Neural cell (in vitro differentiated cells): ENCODE results near the gene ASS1. TPM values are rescaled to one million over a fixed set of nuclear protein-coding genes. Genes with fewer than 3 reads are reported as not detected.

Experiments used
- H2AFZ ChIP-seq: fragments of 200-600, 300-800 bp; sonication (generic), shearing (Covaris generic); 2 replicates; pipeline ENCODE4 v1.6.0; 2014; ENCODE audit warnings: low read depth, mild to moderate bottlenecking, antibody characterized with exemption, low read length, moderate library complexity
- H3F3A ChIP-seq: fragments of 200-600 bp; shearing (Covaris generic); 2 replicates; pipeline ENCODE4 v1.6.1; 2016; ENCODE audit warnings: mild to moderate bottlenecking, moderate library complexity, mixed read lengths, antibody characterized with exemption, low read length; ENCODE audit not compliant: insufficient read depth, poor library complexity, severe bottlenecking
- H3K27ac ChIP-seq: fragments of 200-600, 300-800 bp; sonication (generic), shearing (Covaris generic); 2 replicates; pipeline ENCODE4 v1.5.1; 2014; ENCODE audit warnings: mild to moderate bottlenecking, low read length, moderate library complexity
- H3K27me3 ChIP-seq: fragments of 300-800, 200-600 bp; sonication (generic), shearing (Covaris generic); 2 replicates; pipeline ENCODE4 v1.6.0; 2014; ENCODE audit warnings: mild to moderate bottlenecking, low read depth, low read length, moderate library complexity; ENCODE audit not compliant: insufficient read depth
- H3K36me3 ChIP-seq: fragments of 300-800, 200-600 bp; sonication (generic), shearing (Covaris generic); 2 replicates; pipeline ENCODE4 v1.5.1; 2014; ENCODE audit warnings: mild to moderate bottlenecking, antibody characterized with exemption, low read length, moderate library complexity; ENCODE audit not compliant: insufficient read depth
- H3K4me2 ChIP-seq: fragments of 300-800, 200-600 bp; sonication (generic), shearing (Covaris generic); 2 replicates; pipeline ENCODE4 v1.6.0; 2014; ENCODE audit warnings: mild to moderate bottlenecking, low read length
- H3K4me3 ChIP-seq: fragments of 300-800, 200-600 bp; sonication (generic), shearing (Covaris generic); 2 replicates; pipeline ENCODE4 v1.5.1; 2014; ENCODE audit warnings: mild to moderate bottlenecking, low read length, moderate library complexity
- H3K79me2 ChIP-seq: fragments of 200-600 bp; shearing (Covaris generic); replicated peaks from 2 replicates; pipeline ENCODE4 v1.6.0; 2014; ENCODE audit warnings: mild to moderate bottlenecking, low read length, moderate library complexity; ENCODE audit not compliant: insufficient read depth
- H3K9ac ChIP-seq: fragments of 300-800, 200-600 bp; sonication (generic), shearing (Covaris generic); 2 replicates; pipeline ENCODE4 v1.6.1; 2016; ENCODE audit warnings: mild to moderate bottlenecking, low read length, mixed read lengths
- H3K9me2 ChIP-seq: fragments of 200-600 bp; shearing (Covaris generic); 2 replicates; pipeline ENCODE4 v1.6.1; 2016; ENCODE audit warnings: mild to moderate bottlenecking, low read length, mixed read lengths; ENCODE audit not compliant: insufficient read depth
- H3K9me3 ChIP-seq: fragments of 200-600, 300-800 bp; sonication (generic), shearing (Covaris generic); 2 replicates; pipeline ENCODE4 v1.6.1; 2016; ENCODE audit warnings: mild to moderate bottlenecking, mixed run types, low read length, moderate library complexity, mixed read lengths
- H4K20me1 ChIP-seq: fragments of 200-600 bp; shearing (Covaris generic); 2 replicates; pipeline ENCODE4 v1.6.1; 2016; ENCODE audit warnings: mild to moderate bottlenecking, mixed run types; ENCODE audit not compliant: insufficient read depth
- EP300 ChIP-seq: fragments of 450-650 bp; conservative IDR thresholded peaks from 2 replicates; pipeline ENCODE4 v1.6.1; 2014; ENCODE audit warnings: antibody characterized with exemption, mild to moderate bottlenecking, moderate library complexity; ENCODE audit not compliant: poor library complexity, severe bottlenecking
- EZH2 ChIP-seq: fragments of 200-600, 300-800 bp; shearing (Covaris generic), sonication (generic); IDR thresholded peaks from 2 replicates; pipeline ENCODE4 v1.6.1; 2014; ENCODE audit warnings: antibody characterized with exemption, low read length, borderline replicate concordance, mild to moderate bottlenecking; ENCODE audit not compliant: insufficient read depth, poor library complexity, severe bottlenecking
- POLR2AphosphoS5 ChIP-seq: IDR thresholded peaks from 2 replicates; pipeline ENCODE4 v1.6.1; 2012
- SMC3 ChIP-seq: fragments of 450-650 bp; conservative IDR thresholded peaks from 2 replicates; pipeline ENCODE4 v1.6.1; 2014; ENCODE audit warnings: antibody characterized with exemption, mild to moderate bottlenecking, moderate library complexity; ENCODE audit not compliant: poor library complexity
- polyA plus RNA-seq: library from polyadenylated mRNA; depleted of rRNA; stranded (reverse); fragments of >200 nt; gene quantifications from 2 replicates; pipeline ENCODE4 v1.2.3, GENCODE V29; 2014
- TF ChIP-seq, protein P1 (sequence below): IDR thresholded peaks from 2 replicates; pipeline ENCODE4 v1.6.1; 2012; ENCODE audit warnings: borderline replicate concordance
- TF ChIP-seq, protein P2 (sequence below): fragments of 450-650 bp; IDR thresholded peaks from 2 replicates; pipeline ENCODE4 v1.5.1; 2014; ENCODE audit warnings: antibody characterized with exemption, mild to moderate bottlenecking, moderate library complexity; ENCODE audit not compliant: poor library complexity, severe bottlenecking

ASS1 gene
- polyA plus RNA-seq, 1 donor from 2014 or later = 2.6 TPM

DNA sequence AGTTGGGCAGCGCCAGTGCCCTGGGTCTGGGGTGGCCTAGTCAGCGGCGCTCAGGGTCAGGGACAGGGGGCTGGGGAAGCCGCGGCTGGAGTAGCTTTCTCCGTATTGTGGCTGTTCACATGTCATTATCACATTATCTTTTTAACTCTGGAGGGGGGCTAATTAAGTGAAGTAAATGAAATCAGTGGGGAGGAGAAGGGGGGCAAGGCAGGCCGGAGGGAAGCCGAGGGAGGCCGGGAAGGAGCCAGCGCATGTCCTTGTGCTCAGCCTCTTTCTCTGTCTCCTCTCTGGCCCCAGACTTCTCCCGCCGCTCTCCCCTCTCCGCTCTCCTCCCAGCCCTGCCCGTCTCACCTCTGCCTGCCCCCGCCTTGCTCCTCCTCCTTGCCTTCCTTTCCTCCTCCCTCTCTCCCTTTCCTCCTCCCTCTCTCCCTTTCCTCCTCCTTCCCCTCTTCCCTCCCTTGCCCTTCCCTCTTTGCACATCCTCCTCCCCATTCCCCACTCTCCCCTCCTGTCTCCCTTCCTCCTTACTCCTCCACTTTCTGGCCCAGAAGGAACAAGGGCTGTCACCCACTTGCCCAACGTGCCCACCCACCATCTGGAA, 38.7 kb downstream of the ASS1 start:
- Histone ChIP-seq H3K27ac (no peak overlapping the region), H2AFZ (no peak overlapping the region), H3K36me3 (no peaks in the 10 kb centered on the region), H3K4me3 (peak overlapping the region; percentile 44), H3F3A (peaks cover 8% of the 10 kb centered on the region), H3K9me3 (no peaks in the 10 kb centered on the region), H3K9ac (no peak overlapping the region), H3K4me2 (no peak overlapping the region), H3K9me2 (no peaks in the 10 kb centered on the region), H3K27me3 (peaks cover 26% of the 10 kb centered on the region), H3K79me2 (no peaks in the 10 kb centered on the region), H4K20me1 (no peaks in the 10 kb centered on the region)
- TF ChIP-seq SMC3 = no peak

DNA sequence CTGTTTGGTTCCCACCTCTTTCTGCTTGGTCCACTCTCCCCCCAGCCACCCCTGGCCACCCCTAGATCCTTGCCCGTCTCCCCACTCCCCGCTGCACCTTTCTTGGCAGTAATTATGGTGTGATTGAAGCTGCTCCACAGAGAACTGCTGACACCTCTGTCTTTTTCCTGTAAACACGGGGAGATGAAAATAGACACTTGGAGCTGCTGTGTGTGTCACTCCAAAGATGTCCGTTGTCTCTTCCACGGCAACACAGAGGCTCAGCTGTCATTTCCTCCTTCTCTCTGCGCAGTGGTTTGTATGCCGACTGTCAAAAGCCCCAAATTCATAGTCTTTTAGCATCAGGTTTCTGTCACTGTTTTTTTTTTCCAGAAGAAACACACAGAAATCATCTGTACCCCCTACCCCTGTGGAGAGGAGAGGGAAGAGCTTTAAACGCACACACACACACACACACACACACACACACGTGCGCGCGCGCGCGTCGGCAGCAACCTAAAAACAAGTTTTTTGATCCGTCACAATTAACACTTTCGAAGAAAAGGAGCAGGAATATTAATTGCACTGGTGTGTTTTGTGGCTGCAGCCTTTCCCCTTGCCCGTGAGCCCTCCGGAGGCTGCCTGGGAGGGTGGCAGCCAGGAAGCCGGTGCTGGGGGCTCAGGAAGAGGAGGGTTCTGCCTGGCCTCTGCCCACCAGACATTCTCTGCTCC, 39.8 kb downstream of the ASS1 start:
- TF ChIP-seq POLR2AphosphoS5 (peak; percentile 99), EZH2 (no peak), EP300 (peak; percentile 97)
- TF ChIP-seq, protein P1, sequence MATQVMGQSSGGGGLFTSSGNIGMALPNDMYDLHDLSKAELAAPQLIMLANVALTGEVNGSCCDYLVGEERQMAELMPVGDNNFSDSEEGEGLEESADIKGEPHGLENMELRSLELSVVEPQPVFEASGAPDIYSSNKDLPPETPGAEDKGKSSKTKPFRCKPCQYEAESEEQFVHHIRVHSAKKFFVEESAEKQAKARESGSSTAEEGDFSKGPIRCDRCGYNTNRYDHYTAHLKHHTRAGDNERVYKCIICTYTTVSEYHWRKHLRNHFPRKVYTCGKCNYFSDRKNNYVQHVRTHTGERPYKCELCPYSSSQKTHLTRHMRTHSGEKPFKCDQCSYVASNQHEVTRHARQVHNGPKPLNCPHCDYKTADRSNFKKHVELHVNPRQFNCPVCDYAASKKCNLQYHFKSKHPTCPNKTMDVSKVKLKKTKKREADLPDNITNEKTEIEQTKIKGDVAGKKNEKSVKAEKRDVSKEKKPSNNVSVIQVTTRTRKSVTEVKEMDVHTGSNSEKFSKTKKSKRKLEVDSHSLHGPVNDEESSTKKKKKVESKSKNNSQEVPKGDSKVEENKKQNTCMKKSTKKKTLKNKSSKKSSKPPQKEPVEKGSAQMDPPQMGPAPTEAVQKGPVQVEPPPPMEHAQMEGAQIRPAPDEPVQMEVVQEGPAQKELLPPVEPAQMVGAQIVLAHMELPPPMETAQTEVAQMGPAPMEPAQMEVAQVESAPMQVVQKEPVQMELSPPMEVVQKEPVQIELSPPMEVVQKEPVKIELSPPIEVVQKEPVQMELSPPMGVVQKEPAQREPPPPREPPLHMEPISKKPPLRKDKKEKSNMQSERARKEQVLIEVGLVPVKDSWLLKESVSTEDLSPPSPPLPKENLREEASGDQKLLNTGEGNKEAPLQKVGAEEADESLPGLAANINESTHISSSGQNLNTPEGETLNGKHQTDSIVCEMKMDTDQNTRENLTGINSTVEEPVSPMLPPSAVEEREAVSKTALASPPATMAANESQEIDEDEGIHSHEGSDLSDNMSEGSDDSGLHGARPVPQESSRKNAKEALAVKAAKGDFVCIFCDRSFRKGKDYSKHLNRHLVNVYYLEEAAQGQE = peak; percentile 58
- TF ChIP-seq, protein P2, sequence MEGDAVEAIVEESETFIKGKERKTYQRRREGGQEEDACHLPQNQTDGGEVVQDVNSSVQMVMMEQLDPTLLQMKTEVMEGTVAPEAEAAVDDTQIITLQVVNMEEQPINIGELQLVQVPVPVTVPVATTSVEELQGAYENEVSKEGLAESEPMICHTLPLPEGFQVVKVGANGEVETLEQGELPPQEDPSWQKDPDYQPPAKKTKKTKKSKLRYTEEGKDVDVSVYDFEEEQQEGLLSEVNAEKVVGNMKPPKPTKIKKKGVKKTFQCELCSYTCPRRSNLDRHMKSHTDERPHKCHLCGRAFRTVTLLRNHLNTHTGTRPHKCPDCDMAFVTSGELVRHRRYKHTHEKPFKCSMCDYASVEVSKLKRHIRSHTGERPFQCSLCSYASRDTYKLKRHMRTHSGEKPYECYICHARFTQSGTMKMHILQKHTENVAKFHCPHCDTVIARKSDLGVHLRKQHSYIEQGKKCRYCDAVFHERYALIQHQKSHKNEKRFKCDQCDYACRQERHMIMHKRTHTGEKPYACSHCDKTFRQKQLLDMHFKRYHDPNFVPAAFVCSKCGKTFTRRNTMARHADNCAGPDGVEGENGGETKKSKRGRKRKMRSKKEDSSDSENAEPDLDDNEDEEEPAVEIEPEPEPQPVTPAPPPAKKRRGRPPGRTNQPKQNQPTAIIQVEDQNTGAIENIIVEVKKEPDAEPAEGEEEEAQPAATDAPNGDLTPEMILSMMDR = peak; percentile 12
- Histone ChIP-seq H3K79me2 (no peaks in the 10 kb centered on the region), H3K4me2 (peak overlapping the region; percentile 62), H2AFZ (no peak overlapping the region), H3K27ac (peak overlapping the region; percentile 22), H4K20me1 (no peaks in the 10 kb centered on the region), H3K9me2 (no peaks in the 10 kb centered on the region), H3K9me3 (no peaks in the 10 kb centered on the region), H3F3A (peaks cover 8% of the 10 kb centered on the region), H3K4me3 (peak overlapping the region; percentile 44), H3K36me3 (no peaks in the 10 kb centered on the region), H3K9ac (peak overlapping the region; percentile 32), H3K27me3 (peaks cover 26% of the 10 kb centered on the region)

DNA sequence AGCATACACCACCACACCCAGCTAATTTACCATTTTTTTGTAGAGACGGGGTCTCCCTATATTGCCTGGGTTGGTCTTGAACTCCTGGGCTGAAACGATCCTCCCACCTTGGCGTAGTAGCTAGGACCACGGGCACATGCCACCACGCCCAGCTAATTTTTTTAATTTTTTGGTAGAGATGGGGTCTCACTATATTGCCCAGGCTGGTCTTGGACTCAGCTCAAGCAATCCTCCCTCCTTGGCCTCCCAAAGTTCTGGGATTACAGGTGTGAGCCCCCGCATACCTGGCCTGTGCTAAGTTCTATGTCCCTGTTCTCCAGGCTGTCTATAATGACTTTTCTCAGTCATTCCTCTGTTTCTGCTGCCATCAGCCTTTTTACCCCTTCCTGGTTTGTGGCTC, 41.3 kb downstream of the ASS1 start:
- no peak for TF ChIP-seq EP300
- H4K20me1 ChIP-seq = no peaks in the 10 kb centered on the region
- no peak overlapping the region for H3K4me3 ChIP-seq
- H3K9me3 ChIP-seq = no peaks in the 10 kb centered on the region
- H3K27me3 ChIP-seq = peaks cover 17% of the 10 kb centered on the region
- no peak overlapping the region for H3K27ac ChIP-seq
- no peaks in the 10 kb centered on the region for H3K36me3 ChIP-seq
- no peak overlapping the region for H3K9ac ChIP-seq
- no peaks in the 10 kb centered on the region for H3K9me2 ChIP-seq
- H2AFZ ChIP-seq = no peak overlapping the region
- H3K4me2 ChIP-seq = no peak overlapping the region
- H3K79me2 ChIP-seq = no peaks in the 10 kb centered on the region
- H3F3A ChIP-seq = peaks cover 8% of the 10 kb centered on the region
